Adrenal gland (tissue), 5 donors: ENCODE data around the gene KIF26A.
A peak's percentile ranks its signal among the peaks of the same experiment; 100 is the strongest.

Experiments
- POLR2A ChIP-seq, 2 donors: fragments of 450-650 bp; IDR thresholded peaks; one replicate each; pipeline ENCODE4 v1.6.1; 2017; ENCODE audit warnings: antibody characterized with exemption in 2 of 2, mild to moderate bottlenecking in 2 of 2, moderate library complexity in 1 of 2
- TF ChIP-seq, protein P1 (sequence below), 6 experiments: fragments of 450-650 bp in 4 of 6; fragments of 200-600 bp in 2 of 6; sonication (generic) in 1 of 6; IDR thresholded peaks; 1 replicate in 5 of 6; 2 replicates in 1 of 6; pipeline versions ENCODE4 v1.5.1 to v1.8.0; 2016 to 2021; ENCODE audit warnings: antibody characterized with exemption in 6 of 6, mild to moderate bottlenecking in 2 of 6, moderate library complexity in 1 of 6
- donor health status: DM: no; HTN: no; CAD: no.

DNA sequence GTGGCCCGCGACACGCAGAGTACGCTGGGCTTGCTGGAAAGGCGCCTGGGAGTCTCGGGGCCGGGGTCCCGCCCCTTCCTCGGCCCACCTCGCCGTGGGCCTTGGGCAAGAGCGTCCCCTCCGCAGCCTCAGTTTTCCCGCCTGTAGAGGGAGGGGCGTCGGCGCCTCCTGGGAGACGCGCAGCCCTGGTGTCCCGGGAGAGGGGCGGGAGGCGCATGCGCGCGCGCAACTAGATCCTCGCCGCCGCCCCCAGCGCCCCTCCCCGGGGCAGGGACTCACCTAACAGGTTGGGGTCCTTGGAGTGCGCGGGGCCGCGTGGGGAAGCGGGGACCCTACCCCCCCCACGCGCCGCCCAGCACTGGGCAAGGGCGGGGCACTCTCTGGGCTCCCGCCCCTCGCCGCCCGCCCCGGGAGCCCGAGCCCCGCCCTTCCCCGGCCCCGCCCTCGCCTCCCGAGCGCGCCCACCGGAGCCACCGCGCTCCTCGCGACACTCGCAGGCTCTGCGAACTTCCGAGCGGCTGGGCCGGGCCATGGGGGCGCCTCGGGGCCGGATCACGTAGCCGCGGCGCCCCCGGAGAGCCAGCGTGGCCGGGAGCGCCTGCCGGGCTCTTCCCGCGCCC lies at the start of gene KIF26A:
- TF ChIP-seq, protein P1, sequence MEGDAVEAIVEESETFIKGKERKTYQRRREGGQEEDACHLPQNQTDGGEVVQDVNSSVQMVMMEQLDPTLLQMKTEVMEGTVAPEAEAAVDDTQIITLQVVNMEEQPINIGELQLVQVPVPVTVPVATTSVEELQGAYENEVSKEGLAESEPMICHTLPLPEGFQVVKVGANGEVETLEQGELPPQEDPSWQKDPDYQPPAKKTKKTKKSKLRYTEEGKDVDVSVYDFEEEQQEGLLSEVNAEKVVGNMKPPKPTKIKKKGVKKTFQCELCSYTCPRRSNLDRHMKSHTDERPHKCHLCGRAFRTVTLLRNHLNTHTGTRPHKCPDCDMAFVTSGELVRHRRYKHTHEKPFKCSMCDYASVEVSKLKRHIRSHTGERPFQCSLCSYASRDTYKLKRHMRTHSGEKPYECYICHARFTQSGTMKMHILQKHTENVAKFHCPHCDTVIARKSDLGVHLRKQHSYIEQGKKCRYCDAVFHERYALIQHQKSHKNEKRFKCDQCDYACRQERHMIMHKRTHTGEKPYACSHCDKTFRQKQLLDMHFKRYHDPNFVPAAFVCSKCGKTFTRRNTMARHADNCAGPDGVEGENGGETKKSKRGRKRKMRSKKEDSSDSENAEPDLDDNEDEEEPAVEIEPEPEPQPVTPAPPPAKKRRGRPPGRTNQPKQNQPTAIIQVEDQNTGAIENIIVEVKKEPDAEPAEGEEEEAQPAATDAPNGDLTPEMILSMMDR (IDR thresholded peaks at IDR 0.05) = no peak
- peak in 1 of 2 donors; percentile 54 for TF ChIP-seq POLR2A (IDR thresholded peaks at IDR 0.05)
